OCI-LY1 (cell line): Measurements from ENCODE around the gene FTO.

Source experiments
- H2AFZ ChIP-seq: fragments of 200-600 bp; sonication (generic), shearing (Covaris generic); 2 replicates; pipeline ENCODE4 v1.6.0; 2014; ENCODE audit warnings: antibody characterized with exemption, mild to moderate bottlenecking, low read length
- H3F3A ChIP-seq: fragments of 200-600 bp; sonication (generic), shearing (Covaris generic); 2 replicates; pipeline ENCODE4 v1.6.0; 2014; ENCODE audit warnings: mild to moderate bottlenecking, antibody characterized with exemption, low read length, moderate library complexity; ENCODE audit not compliant: insufficient read depth
- H3K27ac ChIP-seq: fragments of 200-600 bp; sonication (generic); 2 replicates; pipeline ENCODE4 v1.5.1; 2014; ENCODE audit warnings: low read length, mixed run types, mild to moderate bottlenecking, low read depth; ENCODE audit not compliant: poor library complexity, severe bottlenecking
- H3K27me3 ChIP-seq: fragments of 200-600 bp; sonication (generic); 2 replicates; pipeline ENCODE4 v1.6.0; 2014; ENCODE audit warnings: antibody characterized with exemption, mild to moderate bottlenecking, low read length, moderate library complexity; ENCODE audit not compliant: insufficient read depth
- H3K36me3 ChIP-seq: fragments of 200-600 bp; sonication (generic); 2 replicates; pipeline ENCODE4 v1.6.1; 2014; ENCODE audit warnings: mild to moderate bottlenecking, antibody characterized with exemption, low read length, moderate library complexity, mixed read lengths; ENCODE audit not compliant: insufficient read depth
- H3K4me1 ChIP-seq: fragments of 200-600 bp; sonication (generic); 2 replicates; pipeline ENCODE4 v1.5.1; 2014; ENCODE audit warnings: mild to moderate bottlenecking, low read length, moderate library complexity; ENCODE audit not compliant: insufficient read depth, severe bottlenecking
- H3K4me2 ChIP-seq: fragments of 200-600 bp; sonication (generic), shearing (Covaris generic); 2 replicates; pipeline ENCODE4 v1.6.1; 2014; ENCODE audit warnings: low read length
- H3K4me3 ChIP-seq: fragments of 200-600 bp; sonication (generic); 2 replicates; pipeline ENCODE4 v1.5.1; 2014; ENCODE audit warnings: low read length, low read depth, mild to moderate bottlenecking, mixed read lengths; ENCODE audit not compliant: poor library complexity, severe bottlenecking
- H3K79me2 ChIP-seq: fragments of 200-600 bp; shearing (Covaris generic); 2 replicates; pipeline ENCODE4 v1.6.1; 2016; ENCODE audit warnings: mixed run types, low read length, mixed read lengths; ENCODE audit not compliant: insufficient read depth
- H3K9ac ChIP-seq: fragments of 200-600 bp; sonication (generic), shearing (Covaris generic); 2 replicates; pipeline ENCODE4 v1.6.1; 2014; ENCODE audit warnings: mild to moderate bottlenecking, low read length, mixed read lengths
- H3K9me2 ChIP-seq: fragments of 200-600 bp; sonication (generic), shearing (Covaris generic); 2 replicates; pipeline ENCODE4 v1.6.1; 2014; ENCODE audit warnings: low read depth, mild to moderate bottlenecking, low read length, mixed read lengths
- H3K9me3 ChIP-seq: fragments of 200-600 bp; shearing (Covaris generic); 2 replicates; pipeline ENCODE4 v1.6.1; 2014; ENCODE audit warnings: low read length, mixed read lengths
- H4K20me1 ChIP-seq: fragments of 200-600 bp; sonication (generic), shearing (Covaris generic); 2 replicates; pipeline ENCODE4 v1.6.0; 2016; ENCODE audit warnings: mild to moderate bottlenecking, low read length; ENCODE audit not compliant: insufficient read depth
- EZH2 ChIP-seq: fragments of 200-600 bp; sonication (generic), shearing (Covaris generic); IDR thresholded peaks from 2 replicates; pipeline ENCODE4 v1.8.0; 2017; ENCODE audit warnings: borderline replicate concordance, mixed run types, mild to moderate bottlenecking, antibody characterized with exemption, low read length, moderate library complexity, mixed read lengths
- TF ChIP-seq, protein P1 (sequence below): fragments of 200-600 bp; sonication (generic), shearing (Covaris generic); IDR thresholded peaks from 2 replicates; pipeline ENCODE4 v1.5.1; 2017; ENCODE audit warnings: mild to moderate bottlenecking, antibody characterized with exemption, low read length, moderate library complexity, mixed read lengths

FTO gene

DNA sequence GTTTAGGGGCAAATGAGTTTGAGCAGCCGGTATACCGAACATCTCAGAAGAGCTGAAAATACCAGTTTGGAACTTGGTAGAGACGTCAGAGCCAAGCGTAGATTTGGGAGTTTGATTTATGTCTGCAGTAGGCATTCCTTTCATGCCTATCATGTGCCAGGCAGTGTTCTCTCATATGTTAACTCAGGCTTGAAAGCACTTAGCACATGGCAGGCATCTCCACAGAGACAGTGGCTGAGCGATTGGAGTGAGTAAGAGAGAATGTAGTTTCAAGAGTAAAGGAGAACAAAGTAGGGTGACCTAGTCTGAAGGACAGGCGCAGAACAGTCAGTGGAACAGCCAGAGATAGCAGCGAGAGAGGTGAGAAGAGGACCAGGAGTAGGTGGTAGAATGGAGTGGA, 207.0 kb downstream of the FTO start:
- Histone ChIP-seq H3K9me3 (no peaks in the 10 kb centered on the region), H3K4me2 (no peak overlapping the region), H3K27ac (no peak overlapping the region), H3K9ac (no peak overlapping the region), H2AFZ (no peak overlapping the region), H3K4me1 (no peaks in the 10 kb centered on the region), H4K20me1 (no peaks in the 10 kb centered on the region), H3F3A (no peaks in the 10 kb centered on the region), H3K4me3 (no peak overlapping the region), H3K79me2 (no peaks in the 10 kb centered on the region), H3K9me2 (no peaks in the 10 kb centered on the region), H3K27me3 (no peaks in the 10 kb centered on the region), H3K36me3 (no peaks in the 10 kb centered on the region)
- TF ChIP-seq, protein P1, sequence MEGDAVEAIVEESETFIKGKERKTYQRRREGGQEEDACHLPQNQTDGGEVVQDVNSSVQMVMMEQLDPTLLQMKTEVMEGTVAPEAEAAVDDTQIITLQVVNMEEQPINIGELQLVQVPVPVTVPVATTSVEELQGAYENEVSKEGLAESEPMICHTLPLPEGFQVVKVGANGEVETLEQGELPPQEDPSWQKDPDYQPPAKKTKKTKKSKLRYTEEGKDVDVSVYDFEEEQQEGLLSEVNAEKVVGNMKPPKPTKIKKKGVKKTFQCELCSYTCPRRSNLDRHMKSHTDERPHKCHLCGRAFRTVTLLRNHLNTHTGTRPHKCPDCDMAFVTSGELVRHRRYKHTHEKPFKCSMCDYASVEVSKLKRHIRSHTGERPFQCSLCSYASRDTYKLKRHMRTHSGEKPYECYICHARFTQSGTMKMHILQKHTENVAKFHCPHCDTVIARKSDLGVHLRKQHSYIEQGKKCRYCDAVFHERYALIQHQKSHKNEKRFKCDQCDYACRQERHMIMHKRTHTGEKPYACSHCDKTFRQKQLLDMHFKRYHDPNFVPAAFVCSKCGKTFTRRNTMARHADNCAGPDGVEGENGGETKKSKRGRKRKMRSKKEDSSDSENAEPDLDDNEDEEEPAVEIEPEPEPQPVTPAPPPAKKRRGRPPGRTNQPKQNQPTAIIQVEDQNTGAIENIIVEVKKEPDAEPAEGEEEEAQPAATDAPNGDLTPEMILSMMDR, result no peak
- TF ChIP-seq EZH2, result no peak

DNA sequence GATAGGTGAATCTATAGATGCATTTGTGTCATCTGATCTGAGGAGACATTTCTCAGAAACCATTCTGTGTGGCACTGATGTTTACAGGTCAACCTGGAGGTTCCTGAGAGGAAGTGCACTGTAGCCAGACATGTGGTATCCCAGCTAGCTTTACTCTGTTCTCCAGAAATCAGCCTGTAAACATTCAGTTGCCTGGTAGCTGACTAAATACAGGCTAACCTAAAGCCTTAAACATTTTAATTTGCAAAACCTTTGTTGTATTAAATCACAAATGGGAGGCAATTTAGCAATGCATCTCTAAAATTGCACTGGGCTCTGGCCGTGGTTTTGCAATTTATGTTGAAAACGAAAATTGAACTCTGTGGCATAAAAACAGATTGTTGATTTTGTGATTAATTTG, 207.6 kb downstream of the FTO start:
- no peak for TF ChIP-seq EZH2
- TF ChIP-seq, protein P1, result no peak
- no peaks in the 10 kb centered on the region for H3K36me3 ChIP-seq
- H3F3A ChIP-seq, result no peaks in the 10 kb centered on the region
- H2AFZ ChIP-seq, result no peak overlapping the region
- H3K27me3 ChIP-seq, result no peaks in the 10 kb centered on the region
- no peaks in the 10 kb centered on the region for H3K79me2 ChIP-seq
- no peak overlapping the region for H3K4me2 ChIP-seq
- H3K4me1 ChIP-seq, result no peaks in the 10 kb centered on the region
- H3K9ac ChIP-seq, result no peak overlapping the region
- no peaks in the 10 kb centered on the region for H4K20me1 ChIP-seq
- no peak overlapping the region for H3K27ac ChIP-seq
- no peak overlapping the region for H3K4me3 ChIP-seq
- H3K9me3 ChIP-seq, result no peaks in the 10 kb centered on the region
- H3K9me2 ChIP-seq, result no peaks in the 10 kb centered on the region

DNA sequence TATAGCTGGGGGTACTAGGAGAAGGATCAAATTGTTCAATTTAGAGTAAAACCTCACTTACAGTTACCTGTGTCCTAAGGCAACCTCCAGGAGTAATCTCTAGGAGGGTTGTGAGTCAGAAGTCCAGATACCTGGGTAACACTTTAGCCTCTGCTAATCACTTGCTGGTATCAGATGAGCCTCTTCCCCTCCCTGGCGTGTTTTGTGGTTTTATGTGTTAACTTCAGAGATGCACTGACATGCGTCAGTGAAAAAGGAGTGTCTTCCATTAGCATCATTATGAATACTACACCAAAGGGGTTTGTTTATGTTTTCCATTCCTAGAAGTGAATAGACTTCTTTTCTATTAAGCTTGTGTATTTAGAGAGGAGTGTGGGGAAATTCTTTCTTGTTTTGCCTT, 208.2 kb downstream of the FTO start:
- H3F3A ChIP-seq, result no peaks in the 10 kb centered on the region
- no peaks in the 10 kb centered on the region for H3K4me1 ChIP-seq
- no peaks in the 10 kb centered on the region for H3K79me2 ChIP-seq
- H3K27me3 ChIP-seq, result no peaks in the 10 kb centered on the region
- TF ChIP-seq, protein P1, result no peak
- TF ChIP-seq EZH2, result no peak
- no peaks in the 10 kb centered on the region for H3K9me3 ChIP-seq
- H3K4me3 ChIP-seq, result no peak overlapping the region
- no peak overlapping the region for H3K9ac ChIP-seq
- no peak overlapping the region for H3K27ac ChIP-seq
- H3K36me3 ChIP-seq, result no peaks in the 10 kb centered on the region
- H3K9me2 ChIP-seq, result no peaks in the 10 kb centered on the region
- no peak overlapping the region for H3K4me2 ChIP-seq
- no peaks in the 10 kb centered on the region for H4K20me1 ChIP-seq
- no peak overlapping the region for H2AFZ ChIP-seq
